Measurements from ENCODE around the gene GRAP.
"Not testable (repeated sequence)": the region's sequence is repeated elsewhere in the genome, so short reads cannot be mapped to it uniquely, and the experiment has no call there.

Gene GRAP

DNA sequence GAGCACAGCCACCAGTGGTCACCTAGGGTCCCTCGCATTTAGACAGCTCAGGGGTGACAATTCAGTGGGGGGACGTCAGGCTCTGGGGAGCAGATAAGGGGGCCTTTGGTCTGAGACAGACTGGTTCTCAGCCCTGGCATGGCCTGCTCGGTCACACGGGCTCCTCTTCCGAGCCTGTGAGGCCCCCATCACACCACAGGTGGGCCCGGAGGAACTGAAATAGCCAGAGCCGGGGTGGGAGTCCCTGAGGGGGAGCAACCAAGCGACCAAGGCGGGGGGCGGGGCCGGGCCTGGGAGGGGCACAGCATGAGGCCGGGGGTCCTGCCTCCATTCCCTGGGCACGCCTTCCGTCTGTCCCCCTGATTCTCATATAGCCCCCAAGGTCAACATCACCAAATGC is 4.4 kb downstream of the GRAP start:
- DNase-seq (ENCODE audit: low read depth in 1 of 2, low spot score in 1 of 2): not testable (repeated sequence)

- DNase-seq (ENCODE audit: low read depth in 1 of 2, low spot score in 1 of 2): not testable (repeated sequence)
Observed at GRCh38 chr17:19041871-19042270, 4.9 kb downstream of the GRAP start.

GRCh38 chr17:19040350-19040749 is 6.4 kb downstream of the GRAP start:
- not testable (repeated sequence) for DNase-seq (ENCODE audit: low read depth in 1 of 2, low spot score in 1 of 2)

DNA sequence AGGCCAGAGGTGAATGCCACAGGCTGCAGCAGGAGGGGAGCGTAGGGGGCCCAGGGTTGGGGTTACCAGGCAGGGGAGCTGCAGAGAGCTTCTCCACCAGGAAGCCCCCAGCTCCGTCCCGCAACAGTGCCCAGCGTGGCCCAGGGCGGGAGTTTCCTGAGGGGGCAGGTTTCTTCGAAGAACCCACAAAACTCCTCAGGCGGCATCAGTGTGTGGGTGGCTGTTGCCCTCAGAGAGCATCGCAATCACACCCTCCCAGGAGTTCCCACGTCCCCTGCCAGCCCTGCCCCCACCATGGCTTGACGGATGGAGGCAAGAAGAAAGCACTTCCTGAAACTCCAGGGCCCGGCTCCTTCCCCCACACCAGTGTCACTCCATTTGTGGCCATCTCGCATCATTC is 8.0 kb downstream of the GRAP start:
- DNase-seq (ENCODE audit: low read depth in 1 of 2, low spot score in 1 of 2): not testable (repeated sequence)

GRCh38 chr17:19038007-19038406 is 8.8 kb downstream of the GRAP start:
- not testable (repeated sequence) for DNase-seq (ENCODE audit: low read depth in 1 of 2, low spot score in 1 of 2)

- not testable (repeated sequence) for DNase-seq (ENCODE audit: low read depth in 1 of 2, low spot score in 1 of 2)
Observed at GRCh38 chr17:19037547-19037946, 9.2 kb downstream of the GRAP start.

- not testable (repeated sequence) for DNase-seq (ENCODE audit: low read depth in 1 of 2, low spot score in 1 of 2)
Observed at GRCh38 chr17:19036186-19036585, 10.6 kb downstream of the GRAP start.

- not testable (repeated sequence) for DNase-seq (ENCODE audit: low read depth in 1 of 2, low spot score in 1 of 2)
Observed at GRCh38 chr17:19032377-19032988, 14.3 kb downstream of the GRAP start.

GRCh38 chr17:19031729-19032128 is 15.0 kb downstream of the GRAP start:
- peak; percentile 3 to 13 for DNase-seq (ENCODE audit: low read depth in 1 of 2, low spot score in 1 of 2)

- not testable (repeated sequence) for DNase-seq (ENCODE audit: low read depth in 1 of 2, low spot score in 1 of 2)
Observed at GRCh38 chr17:19030771-19031449, 15.8 kb downstream of the GRAP start.

DNA sequence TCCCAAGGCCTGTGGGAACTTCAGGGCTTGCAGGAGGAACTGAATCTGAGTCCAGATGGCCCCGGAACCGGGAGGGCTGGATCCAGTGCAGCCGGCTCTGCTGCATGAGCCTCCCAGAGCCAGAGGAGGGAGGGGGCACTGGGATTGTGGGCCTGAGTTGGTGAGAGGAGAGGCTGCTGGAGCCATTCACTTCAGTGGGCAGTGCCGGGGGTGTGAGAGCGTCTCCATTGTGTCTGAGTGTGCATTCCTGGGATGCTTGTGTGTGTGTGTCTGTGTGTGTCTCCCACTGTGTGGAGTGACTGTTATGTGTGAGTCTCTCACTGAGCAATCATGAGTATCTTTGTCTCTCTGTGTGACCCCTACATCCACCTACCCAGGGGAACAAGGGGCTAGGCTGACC is 17.0 kb downstream of the GRAP start:
- DNase-seq (ENCODE audit: low read depth in 1 of 2, low spot score in 1 of 2): not testable (repeated sequence)

DNA sequence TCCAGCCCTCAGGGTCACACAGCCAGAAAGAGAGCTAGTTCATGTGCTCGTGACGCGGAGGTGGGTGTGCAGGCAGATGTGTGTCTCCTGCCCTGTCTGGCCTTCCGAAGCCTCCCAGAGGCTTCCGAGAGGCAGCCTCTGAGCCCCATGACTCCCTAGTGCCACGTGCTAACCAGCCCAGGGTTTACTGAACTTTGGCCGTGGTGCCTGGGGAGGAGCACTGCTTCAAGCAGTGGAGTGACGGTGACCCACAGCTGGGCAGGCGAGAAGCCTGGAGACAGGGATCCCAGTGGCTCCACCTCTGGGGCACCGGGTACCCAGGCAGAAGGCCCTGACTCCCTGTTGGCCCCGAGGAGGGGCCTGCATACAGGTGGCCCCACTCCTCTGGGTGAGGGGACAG is 18.1 kb downstream of the GRAP start:
- DNase-seq (ENCODE audit: low read depth in 1 of 2, low spot score in 1 of 2): not testable (repeated sequence)

GRCh38 chr17:19024101-19025078 is 22.4 kb downstream of the GRAP start:
- DNase-seq (ENCODE audit: low read depth in 1 of 2, low spot score in 1 of 2): no peak

GRCh38 chr17:19023209-19023999 is 23.4 kb downstream of the GRAP start:
- DNase-seq (ENCODE audit: low read depth in 1 of 2, low spot score in 1 of 2): no peak

DNA sequence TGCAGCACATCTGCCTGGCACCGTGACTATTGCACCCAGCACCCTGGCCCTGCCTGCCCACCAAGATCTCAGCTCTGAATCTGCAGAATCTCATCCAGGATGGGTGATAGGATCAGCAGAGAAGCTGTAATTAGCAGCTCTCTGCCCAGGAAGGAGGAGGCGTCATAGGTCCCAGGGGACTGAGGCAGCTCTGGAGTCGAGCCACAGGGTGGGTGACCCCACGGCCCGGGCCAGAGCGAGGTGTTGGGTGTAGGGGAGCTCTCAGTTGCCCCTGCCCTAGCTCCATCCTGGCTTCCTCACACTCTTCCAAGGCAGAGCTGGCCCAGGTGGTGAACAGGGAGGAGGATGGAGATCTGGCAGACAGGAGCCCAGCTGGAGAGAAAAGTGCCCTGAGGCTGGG is 24.0 kb downstream of the GRAP start:
- DNase-seq (ENCODE audit: low read depth in 1 of 2, low spot score in 1 of 2): no peak

GRCh38 chr17:19022128-19022527 is 24.6 kb downstream of the GRAP start:
- no peak for DNase-seq (ENCODE audit: low read depth in 1 of 2, low spot score in 1 of 2)

DNA sequence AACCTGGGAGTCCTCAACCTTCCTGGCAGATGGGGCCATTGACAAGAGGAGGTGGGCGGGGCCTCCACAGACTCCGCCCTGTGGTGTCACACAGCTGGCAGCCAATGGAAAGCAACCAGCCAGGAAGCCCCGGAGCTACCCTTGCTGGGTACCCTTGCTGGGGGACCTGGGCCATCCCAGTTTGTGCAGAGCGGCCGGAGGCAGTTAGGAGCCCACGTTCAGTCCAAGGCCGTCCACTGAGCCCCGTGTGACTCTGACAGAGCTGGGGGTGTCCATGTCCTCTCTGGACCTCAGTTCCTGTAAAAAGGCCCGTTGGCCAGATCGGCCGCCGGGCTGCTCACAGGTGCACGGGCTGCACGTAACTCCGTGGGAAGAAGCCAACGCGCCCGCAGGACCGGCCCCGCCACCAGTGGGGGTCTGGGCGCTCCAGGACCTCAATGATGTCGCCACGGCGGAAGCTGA is 25.1 kb downstream of the GRAP start:
- no peak for DNase-seq (ENCODE audit: low read depth in 1 of 2, low spot score in 1 of 2)

DNA sequence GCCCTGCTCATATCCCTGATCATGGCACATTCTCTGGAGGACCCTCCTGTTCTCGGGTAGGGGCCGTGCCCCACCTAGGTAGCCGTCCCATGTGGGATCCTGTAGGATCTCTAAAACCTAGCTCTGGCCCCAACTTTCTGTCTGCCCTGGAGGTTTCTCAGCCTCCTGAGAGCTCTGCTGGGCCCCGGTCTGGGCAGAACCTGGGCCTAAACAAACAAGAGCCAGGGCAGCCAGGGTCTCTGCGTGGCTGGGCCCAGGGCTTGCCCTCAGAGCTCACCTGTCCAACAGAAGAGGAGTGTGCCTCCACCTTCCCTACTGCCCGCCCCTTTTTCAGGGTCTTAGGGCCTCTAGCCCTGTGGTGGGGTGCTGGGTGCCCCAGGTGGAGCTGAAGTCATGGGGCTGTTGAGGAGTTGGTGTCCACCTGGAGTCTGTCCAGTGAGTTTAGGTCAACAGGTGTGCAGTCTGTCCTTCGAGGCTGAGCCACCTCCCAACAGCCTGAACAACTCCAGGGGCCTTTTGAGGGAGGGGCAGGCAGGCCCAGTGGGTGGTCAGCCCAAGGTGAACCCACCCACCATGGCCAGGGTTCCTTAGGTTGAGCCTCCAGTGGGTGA is 25.6 kb downstream of the GRAP start:
- DNase-seq (ENCODE audit: low read depth in 1 of 2, low spot score in 1 of 2): not testable (repeated sequence)

GRCh38 chr17:19020016-19020415 is 26.7 kb downstream of the GRAP start:
- no peak for DNase-seq (ENCODE audit: low read depth in 1 of 2, low spot score in 1 of 2)

All from activated T-helper 1 cell treated with anti-CD3 and anti-CD28 coated beads, Interleukin-2, amount 50 U/mL, for 16 hours (primary cell).